ENCODE measurements around the gene RNASEH2A.
A peak's percentile ranks its signal among the peaks of the same experiment; 100 is the strongest.
"Not testable (repeated sequence)": the region's sequence is repeated elsewhere in the genome, so short reads cannot be mapped to it uniquely, and the experiment has no call there.

RNASEH2A gene

DNA sequence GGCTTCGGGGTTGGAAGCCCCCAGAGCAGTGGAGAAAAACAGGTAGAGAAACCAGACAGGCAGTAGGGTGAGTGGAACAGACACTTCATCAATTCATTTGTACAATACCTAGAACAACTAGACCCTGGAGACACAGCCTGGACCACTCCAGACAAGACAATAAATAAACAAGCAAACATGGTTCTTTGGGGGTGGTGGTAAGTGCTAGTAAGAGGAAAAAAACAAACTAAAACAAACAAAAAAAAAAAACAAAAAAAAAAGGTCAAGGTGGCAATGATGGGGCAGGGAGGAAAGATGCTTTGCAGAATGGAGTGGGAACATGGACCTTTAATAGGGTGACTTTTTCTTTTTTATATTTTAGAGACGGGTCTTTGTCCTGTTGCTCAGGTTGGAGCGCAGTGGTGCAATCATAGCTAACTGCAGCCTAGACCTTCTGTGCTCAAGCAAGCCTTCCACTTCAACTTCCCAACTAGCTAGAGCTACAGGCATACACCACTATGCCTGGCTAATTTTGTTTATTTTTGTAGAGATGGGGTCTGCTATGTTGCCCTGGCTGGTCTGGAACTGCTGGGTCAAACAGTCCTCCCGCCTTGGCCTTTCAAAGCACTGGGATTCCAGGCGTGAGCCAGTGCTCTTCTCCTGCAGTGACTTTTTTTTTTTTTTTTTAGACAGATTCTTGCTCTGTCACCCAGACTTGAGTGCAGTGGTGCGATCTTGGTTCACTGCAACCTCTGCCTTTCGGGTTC, 12.0 kb upstream of the RNASEH2A start:
- DNase-seq = no peak

DNA sequence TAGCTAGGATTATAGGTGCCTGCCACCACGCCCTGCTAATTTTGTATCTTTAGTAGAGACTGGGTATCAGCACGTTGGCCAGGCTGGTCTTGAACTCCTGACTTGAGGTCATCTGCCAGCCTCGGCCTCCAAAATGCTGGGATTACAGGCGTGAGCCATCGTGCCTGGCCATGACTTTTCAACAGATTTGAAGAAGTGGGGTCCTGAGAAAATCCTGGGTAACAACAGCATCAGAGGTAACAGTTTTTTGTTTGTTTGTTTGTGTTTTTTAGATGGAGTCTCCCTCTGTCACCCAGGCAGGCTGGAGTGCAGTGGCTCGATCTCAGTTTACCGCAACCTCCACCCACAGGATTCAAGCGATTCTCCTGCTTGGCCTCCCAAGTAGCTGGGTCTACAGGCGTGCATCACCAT, 11.4 kb upstream of the RNASEH2A start:
- no peak for DNase-seq

DNA sequence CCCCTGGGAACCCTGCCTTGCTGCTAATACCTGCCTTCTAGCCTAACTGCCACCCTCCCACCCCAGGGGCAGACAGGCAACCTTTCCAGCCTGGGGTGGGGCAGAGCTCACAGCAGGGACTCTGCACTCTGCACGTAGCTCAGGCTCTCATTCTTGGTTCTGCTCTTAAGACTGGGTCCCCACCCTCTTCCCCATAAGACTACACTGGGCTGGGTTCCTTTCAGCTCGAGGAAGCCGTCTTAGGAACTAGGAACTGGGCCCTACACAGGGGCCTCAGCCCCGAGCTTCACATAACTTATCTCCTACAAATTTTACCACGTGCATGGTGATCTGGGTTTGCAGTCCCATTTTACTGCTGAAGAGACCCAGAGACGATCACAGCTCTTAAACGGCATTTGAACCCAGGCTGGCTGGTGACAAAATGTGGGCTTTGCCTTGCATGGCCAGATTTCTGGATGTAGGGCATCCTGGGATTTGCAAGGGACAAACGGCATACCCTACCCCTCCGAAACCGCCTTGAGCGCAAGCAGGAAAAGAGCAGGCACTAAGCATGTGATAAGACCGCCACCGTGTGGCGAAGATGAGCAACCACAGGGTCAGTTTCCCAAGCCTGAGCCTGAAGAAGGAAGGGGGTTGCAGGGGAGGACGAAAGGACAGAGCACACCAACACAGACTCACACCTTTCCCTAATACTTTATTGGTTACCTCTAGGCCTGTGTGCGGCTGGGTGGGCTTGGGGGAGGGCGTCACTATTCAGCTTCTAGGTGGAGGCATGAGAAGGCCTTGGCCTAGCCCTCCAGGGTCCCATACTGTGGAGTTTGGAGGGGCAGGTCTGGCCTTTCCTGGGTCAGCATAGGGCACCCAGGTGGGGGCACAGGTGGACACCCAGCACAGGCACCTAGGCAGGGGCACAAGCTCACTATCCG, 10.0 kb upstream of the RNASEH2A start:
- DNase-seq = peak; percentile 61

DNA sequence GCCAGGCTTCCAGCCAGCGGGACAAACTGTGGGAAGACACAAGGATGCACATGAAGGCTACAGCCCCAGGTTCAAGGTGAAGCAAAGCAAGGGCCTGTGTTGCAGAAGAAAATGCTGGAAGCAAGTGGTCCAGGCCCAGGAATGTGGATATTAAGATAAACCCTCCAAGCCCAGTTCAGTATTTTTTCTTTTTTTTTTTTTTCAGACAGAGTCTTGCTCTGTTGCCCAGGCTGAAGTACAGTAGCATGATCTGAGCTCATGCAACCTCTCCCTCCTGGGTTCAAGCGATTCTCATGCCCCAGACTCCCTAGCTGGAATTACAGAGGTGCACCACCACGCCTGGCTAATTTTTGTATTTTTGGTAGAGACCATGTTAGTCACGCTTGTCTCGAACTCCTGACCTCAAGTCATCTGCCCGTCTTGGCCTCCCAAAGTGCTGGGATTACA, 9.2 kb upstream of the RNASEH2A start:
- no peak for DNase-seq

DNA sequence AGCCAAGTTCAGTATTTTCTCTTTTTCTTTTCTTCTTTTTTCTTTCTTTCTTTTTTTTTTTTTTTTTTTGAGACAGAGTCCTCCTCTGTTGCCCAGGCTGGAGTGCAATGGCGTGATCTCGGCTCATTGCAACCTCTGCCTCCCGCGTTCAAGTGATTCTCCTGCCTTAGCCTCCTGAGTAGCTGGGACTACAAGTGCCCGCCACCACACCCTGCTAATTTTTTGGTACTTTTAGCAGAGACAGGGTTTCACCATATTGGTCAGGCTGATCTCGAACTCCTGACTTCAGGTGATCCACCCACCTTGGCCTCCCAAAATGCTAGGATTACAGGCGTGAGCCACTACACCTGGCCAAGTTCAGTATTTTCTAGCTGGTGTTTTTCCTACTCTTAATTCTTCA, 8.8 kb upstream of the RNASEH2A start:
- DNase-seq = not testable (repeated sequence)

DNA sequence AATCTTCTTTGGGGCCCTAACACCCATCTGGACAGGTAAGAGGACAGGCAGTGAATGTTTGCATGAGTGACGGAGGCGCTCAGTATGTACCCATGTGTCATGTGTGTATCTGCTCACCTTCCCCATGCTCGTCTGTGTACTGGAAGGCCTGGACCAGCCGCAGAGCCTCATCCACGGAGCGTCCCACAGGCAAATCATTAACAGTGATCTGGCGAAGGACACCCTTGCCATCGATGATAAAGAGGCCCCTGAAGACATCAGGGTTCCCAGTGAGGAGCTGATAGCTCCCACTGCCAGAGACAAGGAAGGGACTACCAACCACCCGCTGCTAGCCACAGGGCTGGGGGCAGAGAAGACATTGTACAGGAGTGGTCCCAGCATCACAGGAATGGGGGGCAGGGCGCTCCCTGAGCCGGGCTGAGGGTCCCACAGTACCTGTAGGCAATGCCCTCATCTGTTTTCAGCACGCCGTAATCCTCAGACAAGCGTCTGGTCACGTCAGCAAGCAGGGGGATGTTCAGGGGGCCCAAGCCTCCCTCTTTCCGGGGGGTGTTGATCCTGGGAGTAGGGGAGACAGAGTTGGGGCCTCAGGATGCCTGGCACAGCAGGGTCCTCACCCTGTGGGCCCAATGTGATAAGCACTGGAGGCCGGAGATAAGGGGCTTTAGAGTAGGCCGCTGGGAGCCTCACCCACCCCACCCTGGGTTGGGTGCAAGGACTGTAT, 6.5 kb upstream of the RNASEH2A start:
- no peak for DNase-seq

DNA sequence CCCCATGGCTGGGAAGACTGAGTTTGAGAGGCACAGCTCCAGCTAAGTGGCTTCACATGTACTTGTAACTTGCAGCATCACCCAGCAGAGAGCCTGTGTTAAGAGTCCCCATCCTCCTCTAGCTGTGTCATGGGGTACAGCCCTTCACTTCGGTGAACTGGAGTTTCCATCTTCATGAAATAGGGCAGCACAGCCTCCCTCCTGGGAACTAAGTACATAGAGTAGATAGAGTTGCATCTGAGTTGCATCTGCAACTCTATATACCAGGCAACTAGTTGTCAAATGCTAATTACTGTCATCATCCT, 6.0 kb upstream of the RNASEH2A start:
- no peak for DNase-seq

DNA sequence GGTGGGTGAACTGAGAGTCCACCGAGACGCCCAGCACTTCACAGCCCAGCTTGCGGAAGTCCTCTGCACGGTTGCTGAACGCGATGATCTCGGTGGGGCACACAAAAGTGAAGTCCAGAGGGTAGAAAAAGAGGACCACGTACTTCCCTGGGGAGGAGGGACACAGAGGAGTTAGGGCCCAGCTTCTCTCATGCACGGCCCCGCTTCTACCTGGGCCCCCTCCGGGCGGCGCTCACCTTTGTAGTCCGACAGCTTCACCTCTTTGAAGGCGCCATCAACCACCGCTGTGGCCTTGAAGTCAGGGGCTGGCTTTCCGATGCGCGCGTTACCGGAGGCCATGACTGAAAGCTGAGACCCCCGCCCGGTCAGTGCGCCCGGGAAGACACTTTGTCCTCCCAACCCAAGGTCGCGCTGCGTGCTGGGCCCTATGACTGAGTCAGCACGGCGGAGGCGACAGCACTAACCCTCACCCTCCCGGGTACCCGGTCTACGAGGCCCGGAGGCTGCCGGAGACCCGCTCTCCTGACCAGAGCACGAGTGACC, 5.4 kb upstream of the RNASEH2A start:
- DNase-seq = no peak

DNA sequence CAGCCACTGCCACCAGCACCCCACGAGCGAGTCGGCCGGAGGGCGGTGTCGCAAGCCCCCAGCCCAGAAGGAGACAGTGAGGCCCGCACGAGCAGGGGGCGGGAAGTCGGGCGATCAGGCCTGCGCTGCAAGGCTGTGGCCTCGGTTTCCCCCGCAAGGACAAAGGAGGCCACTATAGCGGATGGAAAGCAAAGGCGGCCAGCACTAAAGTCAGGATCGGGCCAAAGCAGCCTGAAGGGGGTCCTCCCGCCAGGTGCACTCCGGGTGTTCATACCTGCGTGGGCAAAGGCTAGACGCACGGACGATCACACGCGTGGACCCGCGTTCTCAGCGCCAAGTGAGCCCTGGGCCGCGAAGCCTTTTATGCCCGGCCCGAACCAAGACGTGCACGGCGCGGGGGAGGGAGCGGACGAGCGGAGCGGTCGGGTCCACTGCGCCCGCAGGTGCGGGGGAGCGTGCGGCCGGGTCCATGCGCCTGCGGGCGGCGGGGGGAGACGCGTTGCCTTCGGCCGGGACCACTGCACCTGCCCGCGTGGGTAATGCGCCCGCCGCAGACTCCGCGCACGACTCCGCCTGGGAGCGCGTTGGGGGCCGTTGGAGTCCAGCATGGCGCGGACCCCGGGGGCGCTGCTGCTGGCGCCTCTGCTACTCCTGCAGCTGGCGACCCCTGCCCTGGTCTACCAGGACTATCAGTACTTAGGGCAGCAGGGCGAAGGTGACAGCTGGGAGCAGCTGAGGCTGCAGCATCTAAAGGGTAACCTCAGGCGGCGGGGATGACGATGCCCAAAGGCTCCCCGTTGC, 4.7 kb upstream of the RNASEH2A start, which contains the start of the genes PRDX2 and THSD8:
TSS of gene PRDX2 (minus strand) at position 335 of the 801 bp plus-strand sequence. CDS start 539 bp downstream, outside the sequence.
TSS of gene THSD8 (plus strand) at position 604 of the 801 bp plus-strand sequence. CDS start at position 607, 3 bp downstream.
- DNase-seq = peak; percentile 27

DNA sequence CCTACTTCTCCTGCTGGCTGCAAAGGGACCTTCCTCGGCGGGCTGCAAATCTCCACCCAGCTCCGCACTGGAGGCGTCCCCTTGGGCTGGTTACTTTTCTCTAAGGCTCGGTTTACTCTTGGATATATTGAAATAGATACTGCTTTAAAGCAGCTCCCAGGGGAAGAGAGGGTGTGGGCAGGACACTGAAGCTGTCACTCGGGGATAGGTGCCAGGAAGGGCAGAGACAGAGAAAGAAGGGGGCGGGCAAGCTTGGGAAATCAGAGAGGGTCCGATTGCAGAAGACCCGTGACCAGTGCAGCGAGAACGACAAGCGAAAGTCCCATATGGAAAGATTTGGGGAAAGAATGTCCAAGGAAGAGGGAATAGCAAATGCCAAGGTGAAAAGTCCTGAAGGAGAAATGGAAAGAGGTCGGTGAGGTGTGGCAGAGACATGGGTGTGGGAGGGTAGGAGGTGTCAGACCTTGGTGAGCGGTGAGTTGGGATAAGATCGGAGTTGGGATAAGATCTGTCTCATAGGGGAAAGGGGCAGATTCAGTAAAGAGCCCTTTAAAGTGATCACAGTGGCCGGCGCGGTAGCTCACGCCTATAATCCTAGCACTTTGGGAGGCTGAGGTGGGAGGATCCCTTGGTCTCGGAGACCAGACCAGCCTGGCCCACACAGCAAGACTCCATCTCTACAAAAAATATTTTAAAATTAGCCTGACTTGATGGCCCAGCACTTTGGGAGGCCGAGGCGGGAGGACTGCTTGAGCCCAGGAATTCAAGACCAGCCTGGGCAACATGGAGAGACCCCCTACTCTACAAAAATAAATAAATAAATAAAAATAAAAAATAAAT, 3.9 kb upstream of the RNASEH2A start:
- no peak for DNase-seq

DNA sequence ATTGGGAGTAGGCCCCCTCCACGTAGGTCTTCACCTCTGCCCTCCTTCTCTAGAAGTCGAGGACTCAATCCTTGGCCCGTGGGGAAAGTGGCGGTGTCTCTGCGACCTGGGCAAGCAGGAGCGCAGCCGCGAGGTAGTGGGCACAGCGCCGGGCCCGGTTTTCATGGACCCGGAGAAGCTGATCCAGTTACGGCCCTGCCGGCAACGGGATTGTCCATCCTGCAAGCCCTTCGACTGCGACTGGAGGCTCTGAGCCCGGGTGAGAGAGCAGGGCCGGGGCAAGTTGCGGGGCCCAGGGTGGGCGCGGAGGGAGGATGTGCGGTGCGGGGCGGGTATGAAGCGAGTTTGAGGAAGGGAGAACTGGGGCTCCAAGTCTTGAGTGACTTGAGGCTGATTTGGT, 2.3 kb upstream of the RNASEH2A start:
- DNase-seq = no peak

DNA sequence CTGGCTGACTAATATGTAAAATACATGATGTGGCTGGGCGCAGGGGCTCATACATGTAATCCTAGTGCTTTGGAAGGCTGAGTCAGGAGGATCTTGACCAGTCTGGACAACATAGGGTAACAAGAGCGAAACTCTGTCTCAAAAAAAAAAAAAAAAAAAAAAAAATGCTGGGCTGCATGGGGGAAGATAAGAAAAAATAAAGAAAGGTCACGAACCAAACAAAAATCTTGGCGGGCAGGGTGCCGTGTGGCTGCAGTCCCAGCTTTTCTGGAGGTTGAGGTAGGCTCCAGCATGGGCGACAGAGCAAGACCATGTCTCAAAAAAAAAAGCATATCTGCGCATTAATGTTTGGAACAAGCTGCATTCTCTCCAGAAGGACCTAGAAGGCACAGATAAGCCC, 8.7 kb downstream of the RNASEH2A start:
- DNase-seq = no peak

DNA sequence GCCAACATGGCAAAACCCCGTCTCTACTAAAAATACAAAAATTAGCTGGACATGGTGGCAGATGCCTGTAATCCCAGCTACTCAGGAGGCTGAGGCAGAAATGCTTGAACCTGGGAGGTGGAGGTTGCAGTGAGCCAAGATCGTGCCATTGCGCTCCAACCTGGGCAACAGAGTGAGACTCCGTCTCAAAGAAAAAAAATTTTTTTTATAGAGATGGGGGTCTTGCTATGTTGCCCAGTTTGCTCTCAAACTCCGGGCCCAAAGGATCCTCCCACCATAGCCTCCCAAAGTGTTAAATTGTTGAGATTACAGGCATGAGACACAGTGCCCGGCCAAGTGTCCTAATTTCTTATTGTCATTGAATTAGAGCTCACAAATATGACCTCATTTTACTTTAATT, 10.8 kb downstream of the RNASEH2A start:
- DNase-seq = not testable (repeated sequence)

DNA sequence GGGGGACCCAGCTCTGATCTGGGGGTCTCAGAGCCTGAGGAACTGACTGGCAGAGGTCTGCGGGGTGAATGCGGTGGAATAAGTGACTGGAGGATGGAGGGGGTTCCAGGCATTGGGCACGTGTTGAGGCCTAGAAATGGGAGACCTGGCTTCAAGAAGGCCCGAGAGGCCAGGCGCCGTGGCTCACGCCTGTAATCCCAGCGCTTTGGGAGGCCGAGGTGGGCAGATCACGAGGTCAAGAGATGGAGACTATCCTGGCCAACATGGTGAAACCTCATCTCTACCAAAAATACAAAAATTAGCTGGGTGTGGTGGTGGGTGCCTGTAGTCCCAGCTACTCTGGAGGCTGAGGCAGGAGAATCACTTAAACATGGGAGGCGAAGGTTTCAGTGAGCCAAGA, 11.4 kb downstream of the RNASEH2A start:
- not testable (repeated sequence) for DNase-seq

DNA sequence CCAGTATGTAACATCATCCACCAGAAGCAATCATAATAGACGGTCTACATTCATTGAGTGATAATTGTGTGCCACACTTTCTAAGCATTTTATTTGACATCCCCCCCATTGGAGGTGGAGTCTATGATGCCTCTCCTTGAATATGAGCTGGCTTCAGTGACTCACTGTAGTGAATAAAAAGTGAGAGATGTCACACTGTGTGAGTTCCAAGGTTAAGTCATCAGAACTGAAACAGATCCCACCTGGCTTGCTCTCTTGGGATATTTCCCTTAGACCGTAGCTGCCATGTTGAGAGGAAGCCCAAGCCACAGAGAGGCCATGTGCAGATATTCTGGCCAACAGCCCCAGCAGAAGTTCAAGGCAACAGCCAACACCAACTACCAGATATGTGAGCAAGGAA, 15.4 kb downstream of the RNASEH2A start:
- no peak for DNase-seq

DNA sequence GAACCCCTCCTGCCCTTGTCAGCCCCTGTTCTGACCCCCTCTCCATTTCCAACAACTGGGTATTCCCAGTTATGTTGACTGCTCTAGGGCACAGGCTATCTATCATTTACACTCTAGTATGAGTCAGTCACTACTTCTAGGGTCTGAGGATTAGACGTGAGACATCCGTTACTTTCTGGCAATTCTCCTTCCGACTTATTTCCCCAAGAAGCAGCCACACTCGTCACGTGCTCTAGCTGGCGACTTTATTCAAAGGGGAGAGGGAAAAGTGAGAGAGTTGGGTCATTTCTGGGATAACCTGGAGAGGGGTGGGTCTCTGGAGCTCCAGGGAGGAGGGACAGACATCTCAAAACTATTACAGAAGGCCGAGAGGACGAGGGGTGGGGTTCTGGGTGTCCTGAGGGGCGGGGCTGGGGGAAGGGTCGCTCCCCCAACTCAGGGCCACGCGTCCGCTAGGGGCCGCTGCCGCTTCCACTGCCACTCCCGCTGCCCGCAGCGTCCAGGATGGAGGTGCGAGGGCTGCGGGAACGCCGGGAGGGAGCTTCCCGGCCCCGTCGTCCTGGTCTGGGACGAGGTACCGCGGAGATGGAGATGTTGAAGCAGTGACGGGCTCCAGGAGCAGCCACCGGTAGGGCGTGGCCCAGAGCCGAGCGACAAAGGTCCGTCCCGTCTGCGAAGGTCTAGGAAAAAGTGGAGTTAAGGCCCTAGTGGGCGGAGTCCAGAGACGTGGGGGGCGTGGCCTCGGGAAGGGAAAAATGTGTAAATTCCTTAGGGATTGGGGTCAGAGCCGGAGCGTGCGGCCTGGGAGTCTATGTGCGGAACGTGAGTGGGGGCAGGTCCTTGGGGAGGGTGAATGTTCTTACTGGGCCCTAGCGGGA, 19.1 kb downstream of the RNASEH2A start:
- no peak for DNase-seq

DNA sequence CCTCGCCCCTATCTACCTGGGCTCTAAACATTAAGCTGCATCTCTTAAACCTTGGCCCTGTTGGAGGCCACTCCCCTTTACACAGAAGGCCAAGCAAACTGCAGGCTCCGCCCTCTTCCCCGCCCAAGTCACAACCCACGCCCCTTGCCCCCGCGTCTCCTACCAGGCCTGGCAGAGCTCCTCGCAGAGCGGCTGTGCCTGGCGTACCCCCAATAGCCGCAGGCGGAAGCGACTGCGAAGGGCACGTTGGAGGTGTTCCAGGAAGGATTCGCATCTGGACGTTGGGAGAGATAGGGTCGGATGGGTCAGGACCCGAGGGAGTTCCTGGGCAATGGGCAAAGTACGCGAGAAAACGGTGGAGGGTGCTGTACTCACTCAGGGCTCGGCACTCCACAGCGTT, 22.1 kb downstream of the RNASEH2A start:
- DNase-seq = peak; percentile 56

DNA sequence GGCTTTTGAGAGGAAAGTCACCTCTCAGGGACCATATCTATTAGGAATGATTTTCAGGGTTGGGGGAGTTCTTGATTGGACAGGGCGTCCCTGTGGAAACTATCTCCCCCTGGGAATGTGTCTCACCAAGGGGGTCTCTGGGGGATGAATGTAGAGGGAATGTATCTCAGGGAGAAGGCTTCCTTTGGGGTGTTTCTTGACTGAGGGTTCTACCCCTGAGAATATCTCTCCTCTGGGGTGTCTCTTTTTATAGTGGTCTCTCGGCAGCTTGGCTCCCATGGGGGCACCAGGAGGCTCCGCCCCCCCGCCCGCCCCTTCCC, 27.0 kb downstream of the RNASEH2A start:
- DNase-seq = no peak

DNA sequence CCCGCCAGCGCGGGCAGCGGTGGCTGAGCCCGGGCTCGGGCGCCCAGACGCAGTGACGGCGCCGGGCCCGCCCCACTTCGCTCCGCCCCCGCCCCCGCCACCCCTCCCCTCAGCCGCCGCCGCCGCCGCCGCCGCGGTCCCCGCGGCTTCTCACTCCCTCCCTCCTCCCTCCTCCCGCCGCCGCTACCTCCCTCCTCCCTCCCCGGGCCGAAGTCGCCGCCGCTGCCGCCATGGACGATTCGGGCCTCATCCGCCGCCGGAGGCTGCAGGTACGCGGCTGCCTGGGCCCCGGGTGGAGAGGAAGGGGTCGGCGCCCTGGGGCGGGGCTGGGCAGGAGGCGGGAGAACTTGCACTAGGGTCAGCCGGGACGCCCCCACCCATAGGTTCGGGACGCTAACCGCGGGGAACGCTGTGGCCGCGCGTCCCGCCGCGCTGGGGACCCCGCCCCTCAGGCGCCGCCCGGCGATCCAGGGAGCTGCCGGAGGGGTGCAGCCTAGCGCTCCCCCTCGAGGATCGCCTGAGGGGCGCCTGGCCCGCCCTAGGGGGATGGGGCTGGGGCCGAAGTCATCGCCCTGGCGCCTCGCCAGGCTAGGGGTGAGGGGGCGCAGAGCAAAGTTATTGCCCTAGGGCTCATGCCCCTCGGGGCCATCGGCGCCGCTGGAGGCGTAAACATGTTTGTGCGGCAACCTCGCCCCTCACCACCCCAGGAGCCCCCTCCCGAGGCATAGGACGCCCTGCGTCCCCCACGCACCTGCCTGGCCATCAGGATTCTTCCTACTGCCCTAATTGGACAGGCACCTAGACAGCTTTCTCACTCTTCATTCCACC, 27.6 kb downstream of the RNASEH2A start:
- DNase-seq = no peak

Data from DMS 273 treated with DMSO at 0.1 percent for 48 hours (cell line).